H1 (cell line): ENCODE data around the gene GRID1. TPM values are rescaled to one million over a fixed set of nuclear protein-coding genes. Genes with fewer than 3 reads are reported as not detected.

ENCODE experiments used
- CTCF ChIA-PET: fragments of 300-600 bp; sonication (Branson Sonifier 250); formaldehyde crosslinking; loops from one replicate; lab custom pipeline; 2021; ENCODE audit not compliant: partially characterized antibody; lab: Charles Lee
- POLR2A ChIA-PET: fragments of 300-600 bp; sonication (Branson Sonifier 250); formaldehyde crosslinking; loops from one replicate; lab custom pipeline; 2021; ENCODE audit warnings: inconsistent platforms; ENCODE audit not compliant: partially characterized antibody; lab: Charles Lee
- DNase-seq, 2 experiments: peaks; one replicate each; pipeline versions ENCODE4 v3.0.0 to v3.0.0-alpha.2; 2010 to 2022; ENCODE audit warnings: low spot score in 2 of 2, low read depth in 1 of 2, mixed read lengths in 1 of 2
- FAIRE-seq: peaks from 2 replicates; lab custom pipeline; 2011; peaks lifted over from hg19 to GRCh38; lab: Jason Lieb, UNC
- H2AFZ ChIP-seq: 2 replicates; pipeline ENCODE4 v1.8.1; 2012; ENCODE audit warnings: low read length, inconsistent platforms
- H2AK5ac ChIP-seq: 2 replicates; pipeline ENCODE4 v1.6.1; 2013; ENCODE audit warnings: low read depth, low read length
- H2BK120ac ChIP-seq: replicated peaks from 2 replicates; pipeline ENCODE3; 2013; ENCODE audit warnings: low read depth, low read length, inconsistent platforms
- H2BK12ac ChIP-seq: 2 replicates; pipeline ENCODE4 v1.6.1; 2013; ENCODE audit warnings: low read depth, low read length
- H2BK15ac ChIP-seq: 2 replicates; pipeline ENCODE4 v1.6.1; 2013; ENCODE audit warnings: low read length
- H2BK20ac ChIP-seq: 2 replicates; pipeline ENCODE4 v1.6.1; 2013; ENCODE audit warnings: low read length
- H2BK5ac ChIP-seq: 2 replicates; pipeline ENCODE4 v1.6.1; 2013; ENCODE audit warnings: low read depth, low read length
- H3K14ac ChIP-seq: 2 replicates; pipeline ENCODE4 v1.6.1; 2013; ENCODE audit warnings: inconsistent platforms; ENCODE audit not compliant: insufficient read length
- H3K18ac ChIP-seq: 2 replicates; pipeline ENCODE4 v1.6.1; 2013; ENCODE audit warnings: low read length; ENCODE audit errors: extremely low read depth
- H3K23ac ChIP-seq: 2 replicates; pipeline ENCODE4 v1.6.1; 2013; ENCODE audit warnings: inconsistent platforms; ENCODE audit not compliant: insufficient read length
- H3K23me2 ChIP-seq: 2 replicates; pipeline ENCODE4 v1.6.1; 2013; ENCODE audit warnings: low read depth, low read length
- H3K27ac ChIP-seq: 2 replicates; pipeline ENCODE4 v1.6.1; 2011; ENCODE audit warnings: low read depth, low read length, inconsistent platforms
- H3K27me3 ChIP-seq, 4 experiments: replicated peaks in 1 of 4; 1 replicate in 1 of 4; 2 replicates in 3 of 4; pipeline versions ENCODE4 v1.6.1 to v1.8.1; 2011 to 2013; ENCODE audit warnings: low read length in 3 of 4, mild to moderate bottlenecking in 3 of 4, inconsistent platforms in 2 of 4, mixed read lengths in 2 of 4, moderate library complexity in 1 of 4; ENCODE audit not compliant: control insufficient read depth in 3 of 4, insufficient read depth in 3 of 4; ENCODE audit errors: extremely low read depth in 1 of 4
- H3K36me3 ChIP-seq, 4 experiments: 2 replicates each; pipeline versions ENCODE4 v1.6.1 to v1.8.1; 2011 to 2013; ENCODE audit warnings: mild to moderate bottlenecking in 4 of 4, low read length in 3 of 4, moderate library complexity in 2 of 4, control low read depth in 1 of 4, inconsistent platforms in 1 of 4; ENCODE audit not compliant: insufficient read depth in 4 of 4, control insufficient read depth in 2 of 4
- H3K4ac ChIP-seq: replicated peaks from 2 replicates; pipeline ENCODE3; 2013; ENCODE audit warnings: low read length, low read depth, mixed read lengths, inconsistent platforms; ENCODE audit not compliant: insufficient read length
- H3K4me1 ChIP-seq, 4 experiments: replicated peaks in 1 of 4; 1 replicate in 1 of 4; 2 replicates in 3 of 4; pipeline versions ENCODE4 v1.6.1 to v1.8.1; 2011 to 2013; ENCODE audit warnings: low read length in 3 of 4, inconsistent platforms in 2 of 4, mixed read lengths in 1 of 4; ENCODE audit not compliant: insufficient read depth in 4 of 4, control insufficient read depth in 3 of 4
- H3K4me2 ChIP-seq, 2 experiments: 2 replicates each; pipeline versions ENCODE4 v1.6.1 to v1.8.1; 2011 to 2013; ENCODE audit warnings: low read depth in 2 of 2, low read length in 2 of 2, control low read depth in 1 of 2, inconsistent platforms in 1 of 2, mild to moderate bottlenecking in 1 of 2; ENCODE audit not compliant: insufficient read depth in 1 of 2
- H3K4me3 ChIP-seq, 4 experiments: fragments of 200-600, 300-600 bp in 1 of 4; sonication (generic), shearing (Covaris generic), sonication (Bioruptor Twin) in 1 of 4; 2 replicates each; pipeline versions ENCODE4 v1.5.1 to v1.8.1; 2011 to 2016; ENCODE audit warnings: low read length in 4 of 4, low read depth in 3 of 4, control low read depth in 2 of 4, inconsistent platforms in 2 of 4, mild to moderate bottlenecking in 2 of 4, mixed read lengths in 1 of 4, moderate library complexity in 1 of 4; ENCODE audit not compliant: insufficient read depth in 2 of 4; ENCODE audit errors: extremely low read depth in 1 of 4
- H3K56ac ChIP-seq: replicated peaks from 2 replicates; pipeline ENCODE3; 2013; ENCODE audit warnings: low read depth, mild to moderate bottlenecking, mixed read lengths, low read length, inconsistent platforms; ENCODE audit not compliant: insufficient read length
- H3K79me1 ChIP-seq: 2 replicates; pipeline ENCODE4 v1.6.1; 2013; ENCODE audit warnings: low read depth, low read length, control low read depth
- H3K79me2 ChIP-seq, 2 experiments: 2 replicates each; pipeline versions ENCODE4 v1.6.1 to v1.8.1; 2012 to 2013; ENCODE audit warnings: low read length in 2 of 2, mild to moderate bottlenecking in 2 of 2, inconsistent platforms in 1 of 2; ENCODE audit not compliant: insufficient read depth in 2 of 2, control insufficient read depth in 1 of 2
- H3K9ac ChIP-seq, 4 experiments: replicated peaks in 1 of 4; 1 replicate in 1 of 4; 2 replicates in 3 of 4; pipeline versions ENCODE4 v1.6.1 to v1.8.1; 2011 to 2013; ENCODE audit warnings: low read depth in 3 of 4, low read length in 3 of 4, control low read depth in 2 of 4, mild to moderate bottlenecking in 2 of 4, moderate library complexity in 2 of 4, inconsistent platforms in 1 of 4; ENCODE audit errors: extremely low read depth in 1 of 4
- H3K9me3 ChIP-seq, 2 experiments: 2 replicates each; pipeline versions ENCODE4 v1.6.1 to v1.8.1; 2012 to 2013; ENCODE audit warnings: mild to moderate bottlenecking in 2 of 2, moderate library complexity in 2 of 2, control low read depth in 1 of 2, inconsistent platforms in 1 of 2, low read depth in 1 of 2, low read length in 1 of 2, mixed read lengths in 1 of 2; ENCODE audit not compliant: insufficient read depth in 2 of 2
- H4K20me1 ChIP-seq, 2 experiments: replicated peaks in 1 of 2; 2 replicates each; pipeline versions ENCODE3 to v1.8.1; 2011 to 2013; ENCODE audit warnings: inconsistent platforms in 2 of 2, low read length in 2 of 2, mild to moderate bottlenecking in 1 of 2; ENCODE audit not compliant: insufficient read depth in 2 of 2, control insufficient read depth in 1 of 2
- H4K5ac ChIP-seq: 2 replicates; pipeline ENCODE4 v1.6.1; 2013; ENCODE audit warnings: low read length, low read depth, mixed read lengths, inconsistent platforms; ENCODE audit not compliant: insufficient read length
- H4K8ac ChIP-seq: 2 replicates; pipeline ENCODE4 v1.8.0; 2013; ENCODE audit warnings: mild to moderate bottlenecking, moderate library complexity, low read length, inconsistent platforms; ENCODE audit not compliant: insufficient read depth; ENCODE audit errors: extremely low read depth
- H4K91ac ChIP-seq: replicated peaks from 2 replicates; pipeline ENCODE3; 2013; ENCODE audit warnings: low read length, mixed read lengths, inconsistent platforms; ENCODE audit not compliant: insufficient read length
- BCL11A ChIP-seq, 2 experiments: IDR thresholded peaks; one replicate each; pipeline ENCODE4 v1.6.1; 2011; ENCODE audit warnings: low read depth in 2 of 2, low read length in 2 of 2, mild to moderate bottlenecking in 2 of 2
- E2F6 ChIP-seq: IDR thresholded peaks from 2 replicates; pipeline ENCODE4 v1.6.1; 2012; ENCODE audit warnings: inconsistent platforms
- EZH2 ChIP-seq: fragments of 200-600 bp; sonication (generic); IDR thresholded peaks from 2 replicates; pipeline ENCODE4 v1.7.1; 2012; ENCODE audit warnings: low read depth, mild to moderate bottlenecking, moderate library complexity, low read length, inconsistent platforms; ENCODE audit not compliant: severe bottlenecking
- JUND ChIP-seq: IDR thresholded peaks from 2 replicates; pipeline ENCODE4 v1.6.1; 2011; ENCODE audit warnings: mild to moderate bottlenecking, improper control_type of control experiment, low read length
- KDM1A ChIP-seq: fragments of 200-600, 300-600 bp; sonication (generic); IDR thresholded peaks from 2 replicates; pipeline ENCODE4 v1.7.1; 2016; ENCODE audit warnings: mild to moderate bottlenecking, low read length, borderline replicate concordance
- KDM4A ChIP-seq: IDR thresholded peaks from one replicate; pipeline ENCODE4 v1.7.1; 2012; ENCODE audit warnings: low read depth, mild to moderate bottlenecking, moderate library complexity, low read length, inconsistent platforms; ENCODE audit not compliant: severe bottlenecking
- MAX ChIP-seq: IDR thresholded peaks from 2 replicates; pipeline ENCODE4 v1.6.1; 2012; ENCODE audit warnings: inconsistent platforms
- NRF1 ChIP-seq: IDR thresholded peaks from 2 replicates; pipeline ENCODE4 v1.6.1; 2011; ENCODE audit warnings: mild to moderate bottlenecking, low read depth, low read length, improper control_type of control experiment
- POLR2A ChIP-seq, 2 experiments: IDR thresholded peaks; 1 replicate in 1 of 2; 2 replicates in 1 of 2; pipeline ENCODE4 v1.6.1; 2011; ENCODE audit warnings: low read depth in 2 of 2, low read length in 2 of 2, mild to moderate bottlenecking in 2 of 2; ENCODE audit errors: control extremely low read depth in 1 of 2
- POU5F1 ChIP-seq: IDR thresholded peaks from 2 replicates; pipeline ENCODE4 v1.6.1; 2011; ENCODE audit warnings: low read depth, mild to moderate bottlenecking, low read length, moderate library complexity
- RBBP5 ChIP-seq: IDR thresholded peaks from 2 replicates; pipeline ENCODE4 v1.7.1; 2012; ENCODE audit warnings: low read depth, mild to moderate bottlenecking, inconsistent platforms, low read length, moderate library complexity, borderline replicate concordance
- RFX5 ChIP-seq: IDR thresholded peaks from 2 replicates; pipeline ENCODE4 v1.6.1; 2011; ENCODE audit warnings: low read depth, low read length, improper control_type of control experiment, borderline replicate concordance
- SUZ12 ChIP-seq: fragments of 200-600 bp; sonication (generic); IDR thresholded peaks from 2 replicates; pipeline ENCODE4 v1.6.1; 2012; ENCODE audit warnings: mild to moderate bottlenecking, inconsistent platforms, low read length, moderate library complexity, mixed read lengths
- TAF7 ChIP-seq: optimal IDR thresholded peaks from 2 replicates; pipeline ENCODE3; 2011; ENCODE audit warnings: low read depth, mild to moderate bottlenecking, inconsistent platforms, low read length, moderate library complexity, borderline replicate concordance
- WGBS, 2 experiments: shearing (Covaris generic) in 1 of 2; methylation state at CpG; one replicate each; pipeline versions ENCODE4 v1.1.6 to v1.1.7; 2013 to 2015; ENCODE audit warnings: low lambda C conversion rate in 2 of 2, mixed read lengths in 2 of 2, inconsistent platforms in 1 of 2, low coverage in 1 of 2, missing lambda C conversion rate in 1 of 2; ENCODE audit not compliant: insufficient replicate concordance in 2 of 2, insufficient coverage in 1 of 2, insufficient read length in 1 of 2; ENCODE audit errors: extremely low coverage in 1 of 2, missing lambda C conversion rate in 1 of 2; 5-methylcytosine and 5-hydroxymethylcytosine counted together
- polyA plus RNA-seq, 7 experiments: library from polyadenylated mRNA; depleted of rRNA in 3 of 7; stranded (reverse) in 5 of 7; unstranded in 2 of 7; fragments of >200 nt in 5 of 7; fragments of 200-250 nt in 2 of 7; gene quantifications; 1 replicate in 5 of 7; 2 replicates in 1 of 7; 4 replicates in 1 of 7; pipeline versions ENCODE4 v1.2.1 to v1.2.3, GENCODE V29; 2011 to 2013; ENCODE audit warnings: missing spikeins in 2 of 7, mixed read lengths in 2 of 7
- total RNA-seq: library from RNA; stranded (reverse); fragmentation: NEBNext Ultra II Directional; extraction: Animal tissue kit (Norgen Biotek cat#: 25700); gene quantifications from 2 replicates; pipeline ENCODE4 v1.2.1, GENCODE V29; 2021

The GRID1 gene
- total and polyA plus RNA-seq, 2 of the 8 experiments (the other 6 are each of a cell fraction or from before 2014, with no cell fraction given) = 0.22 to 0.30 TPM

- Histone ChIP-seq H3K56ac (no peak overlapping the region), H4K91ac (no peak overlapping the region), H3K14ac (no peak overlapping the region), H3K79me2 (no peaks in the 10 kb centered on the region), H3K27me3 (no peaks in the 10 kb centered on the region), H2BK15ac (no peak overlapping the region), H3K18ac (no peak overlapping the region), H2BK20ac (no peak overlapping the region), H4K8ac (no peak overlapping the region), H3K23ac (no peak overlapping the region), H3K27ac (no peak overlapping the region), H2BK5ac (no peak overlapping the region), H2BK12ac (no peak overlapping the region), H3K36me3 (no peaks in the 10 kb centered on the region), H3K23me2 (peaks cover 1% of the 10 kb centered on the region; the same call in 1 of the 2 replicates), H4K20me1 (no peaks in the 10 kb centered on the region), H2AK5ac (no peak overlapping the region), H2AFZ (no peak overlapping the region), H3K9me3 (no peaks in the 10 kb centered on the region), H3K4me2 (no peak overlapping the region), H4K5ac (no peak overlapping the region), H3K9ac (no peak overlapping the region), H3K4me3 (no peak overlapping the region), H3K4ac (no peak overlapping the region), H3K79me1 (no peaks in the 10 kb centered on the region), H3K4me1 (no peaks in the 10 kb centered on the region), H2BK120ac (no peak overlapping the region)
- ChIA-PET CTCF (interaction anchor here (1.5 kb wide), 1 partner anchor 14 kb away, joined by 6 read pairs; no protein-coding TSS in a partner anchor), POLR2A (no interaction called here)
- DNase-seq = no peak
- WGBS, 2 experiments = 87% methylated on average over 4 of the region's 4 CpGs; no CpG with 5 or more reads in 1 of the 2 experiments
- no peak for FAIRE-seq
- no peak for TF ChIP-seq RFX5
- TF ChIP-seq JUND = no peak
- no peak for TF ChIP-seq POLR2A (IDR thresholded peaks at IDR 0.05; ENCODE audit: control extremely low read depth in 1 of 2, low read depth in 2 of 2, low read length in 2 of 2)
- TF ChIP-seq EZH2 = no peak
- TF ChIP-seq E2F6 = no peak
- no peak for TF ChIP-seq MAX
- no peak for TF ChIP-seq BCL11A (IDR thresholded peaks at IDR 0.05; ENCODE audit: low read depth in 2 of 2, low read length in 2 of 2)
- no peak for TF ChIP-seq NRF1
- no peak for TF ChIP-seq KDM1A
- no peak for TF ChIP-seq RBBP5
- no peak for TF ChIP-seq SUZ12
- no peak for TF ChIP-seq TAF7
- no peak for TF ChIP-seq POU5F1
- TF ChIP-seq KDM4A = no peak
These were observed 317.2 kb downstream of the GRID1 start for GRCh38 chr10:86049442-86049841.
